Naive thymus-derived CD4-positive, alpha-beta T cell (primary cell): ENCODE results near the gene ANO6. TPM values are rescaled to one million over a fixed set of nuclear protein-coding genes. Genes with fewer than 3 reads are reported as not detected.
"Not testable (repeated sequence)": the region's sequence is repeated elsewhere in the genome, so short reads cannot be mapped to it uniquely, and the experiment has no call there.

Experiments used
- ATAC-seq: fragments of 150-1000 bp; cut with Tn5 transposase; 2 replicates; pipeline ENCODE4 v1.10.0; 2021; ENCODE audit warnings: mild to moderate bottlenecking, moderate library complexity
- CTCF ChIA-PET: fragments of 350-600 bp; sonication (Branson Sonifier 250); formaldehyde crosslinking; loops from one replicate; lab custom pipeline; 2021; ENCODE audit warnings: antibody characterized with exemption; lab: Charles Lee
- POLR2A ChIA-PET: fragments of 350-600 bp; sonication (Branson Sonifier 250); formaldehyde crosslinking; loops from one replicate; lab custom pipeline; 2021; ENCODE audit warnings: antibody characterized with exemption, inconsistent platforms; lab: Charles Lee
- DNase-seq, 9 donors: peaks; one replicate each; pipeline versions ENCODE4 v3.0.0 to v3.0.0-alpha.2; 2020 to 2022; ENCODE audit warnings: mixed read lengths in 1 of 9
- H3K27ac ChIP-seq: one replicate; pipeline ENCODE4 v1.7.0; 2013; ENCODE audit warnings: mild to moderate bottlenecking, low read depth, low read length, moderate library complexity
- H3K27me3 ChIP-seq, 2 donors: one replicate each; pipeline ENCODE4 v1.7.0; 2013; ENCODE audit warnings: low read length in 2 of 2, mild to moderate bottlenecking in 2 of 2, moderate library complexity in 2 of 2; ENCODE audit not compliant: control insufficient read depth in 2 of 2, insufficient read depth in 2 of 2
- H3K36me3 ChIP-seq, 3 experiments: 1 replicate in 2 of 3; 2 replicates in 1 of 3; pipeline ENCODE4 v1.7.0; 2013; ENCODE audit warnings: low read length in 3 of 3, mild to moderate bottlenecking in 3 of 3, moderate library complexity in 1 of 3; ENCODE audit not compliant: insufficient read depth in 3 of 3, control insufficient read depth in 2 of 3
- H3K4me1 ChIP-seq, 2 donors: one replicate each; pipeline ENCODE4 v1.7.0; 2013; ENCODE audit warnings: low read length in 2 of 2, mild to moderate bottlenecking in 2 of 2, moderate library complexity in 1 of 2; ENCODE audit not compliant: control insufficient read depth in 2 of 2, insufficient read depth in 2 of 2
- H3K4me3 ChIP-seq: 2 replicates; pipeline ENCODE4 v1.7.0; 2013; ENCODE audit warnings: mild to moderate bottlenecking, low read length
- H3K9me3 ChIP-seq, 3 experiments: 1 replicate in 2 of 3; 2 replicates in 1 of 3; pipeline ENCODE4 v1.7.0; 2013; ENCODE audit warnings: low read length in 3 of 3; ENCODE audit not compliant: control insufficient read depth in 2 of 3
- H3K27ac Mint-ChIP-seq, 9 donors: one replicate each; pipeline ENCODE4 v1.8.0; 2020 to 2022; ENCODE audit warnings: mixed read lengths in 9 of 9, mild to moderate bottlenecking in 8 of 9, moderate library complexity in 5 of 9, inconsistent platforms in 2 of 9
- H3K27me3 Mint-ChIP-seq, 5 donors: one replicate each; pipeline ENCODE4 v1.8.0; 2021 to 2022; ENCODE audit warnings: mixed read lengths in 5 of 5, mild to moderate bottlenecking in 1 of 5
- H3K36me3 Mint-ChIP-seq, 5 donors: one replicate each; pipeline ENCODE4 v1.8.0; 2020 to 2022; ENCODE audit warnings: mixed read lengths in 5 of 5, mild to moderate bottlenecking in 3 of 5, inconsistent platforms in 1 of 5
- H3K4me1 Mint-ChIP-seq, 7 donors: one replicate each; pipeline ENCODE4 v1.8.0; 2020 to 2022; ENCODE audit warnings: mixed read lengths in 7 of 7, mild to moderate bottlenecking in 3 of 7, inconsistent platforms in 1 of 7
- H3K4me3 Mint-ChIP-seq, 10 donors: one replicate each; pipeline ENCODE4 v1.8.0; 2020 to 2022; ENCODE audit warnings: mild to moderate bottlenecking in 10 of 10, mixed read lengths in 10 of 10, moderate library complexity in 6 of 10, inconsistent platforms in 2 of 10
- H3K9me3 Mint-ChIP-seq, 11 donors: one replicate each; pipeline ENCODE4 v1.8.0; 2020 to 2022; ENCODE audit warnings: mixed read lengths in 11 of 11, mild to moderate bottlenecking in 4 of 11, inconsistent platforms in 1 of 11, moderate library complexity in 1 of 11
- intact Hi-C, 2 donors: fragments of 100-400 bp; cut with micrococcal nuclease; formaldehyde crosslinking; loops; one replicate each; pipeline ENCODE4 v1.15.1; 2023
- polyA plus RNA-seq, 2 donors: library from polyadenylated mRNA; unstranded; fragments of 300-500 nt; fragmentation: Illumina TruSeq; gene quantifications; one replicate each; pipeline ENCODE4 v1.2.3, GENCODE V29; 2021
- total RNA-seq, 6 experiments: library from RNA in 5 of 6; stranded (reverse) in 5 of 6; gene quantifications; 1 replicate in 5 of 6; 2 replicates in 1 of 6; pipeline ENCODE4 v1.2.3 and lab custom pipeline; 2021 to 2026

The ANO6 gene, protein sequence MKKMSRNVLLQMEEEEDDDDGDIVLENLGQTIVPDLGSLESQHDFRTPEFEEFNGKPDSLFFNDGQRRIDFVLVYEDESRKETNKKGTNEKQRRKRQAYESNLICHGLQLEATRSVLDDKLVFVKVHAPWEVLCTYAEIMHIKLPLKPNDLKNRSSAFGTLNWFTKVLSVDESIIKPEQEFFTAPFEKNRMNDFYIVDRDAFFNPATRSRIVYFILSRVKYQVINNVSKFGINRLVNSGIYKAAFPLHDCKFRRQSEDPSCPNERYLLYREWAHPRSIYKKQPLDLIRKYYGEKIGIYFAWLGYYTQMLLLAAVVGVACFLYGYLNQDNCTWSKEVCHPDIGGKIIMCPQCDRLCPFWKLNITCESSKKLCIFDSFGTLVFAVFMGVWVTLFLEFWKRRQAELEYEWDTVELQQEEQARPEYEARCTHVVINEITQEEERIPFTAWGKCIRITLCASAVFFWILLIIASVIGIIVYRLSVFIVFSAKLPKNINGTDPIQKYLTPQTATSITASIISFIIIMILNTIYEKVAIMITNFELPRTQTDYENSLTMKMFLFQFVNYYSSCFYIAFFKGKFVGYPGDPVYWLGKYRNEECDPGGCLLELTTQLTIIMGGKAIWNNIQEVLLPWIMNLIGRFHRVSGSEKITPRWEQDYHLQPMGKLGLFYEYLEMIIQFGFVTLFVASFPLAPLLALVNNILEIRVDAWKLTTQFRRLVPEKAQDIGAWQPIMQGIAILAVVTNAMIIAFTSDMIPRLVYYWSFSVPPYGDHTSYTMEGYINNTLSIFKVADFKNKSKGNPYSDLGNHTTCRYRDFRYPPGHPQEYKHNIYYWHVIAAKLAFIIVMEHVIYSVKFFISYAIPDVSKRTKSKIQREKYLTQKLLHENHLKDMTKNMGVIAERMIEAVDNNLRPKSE
- total RNA-seq = 10 to 100 TPM; 15.1 to 29.7 (median 25.3) TPM
- polyA plus RNA-seq = 10 to 100 TPM; 17.5 to 23.7 TPM
- 65.8 reads per million, percentile 77 among the genes with 10 or more reads in this experiment for total RNA-seq (lab: John Stamatoyannopoulos, UW)

DNA sequence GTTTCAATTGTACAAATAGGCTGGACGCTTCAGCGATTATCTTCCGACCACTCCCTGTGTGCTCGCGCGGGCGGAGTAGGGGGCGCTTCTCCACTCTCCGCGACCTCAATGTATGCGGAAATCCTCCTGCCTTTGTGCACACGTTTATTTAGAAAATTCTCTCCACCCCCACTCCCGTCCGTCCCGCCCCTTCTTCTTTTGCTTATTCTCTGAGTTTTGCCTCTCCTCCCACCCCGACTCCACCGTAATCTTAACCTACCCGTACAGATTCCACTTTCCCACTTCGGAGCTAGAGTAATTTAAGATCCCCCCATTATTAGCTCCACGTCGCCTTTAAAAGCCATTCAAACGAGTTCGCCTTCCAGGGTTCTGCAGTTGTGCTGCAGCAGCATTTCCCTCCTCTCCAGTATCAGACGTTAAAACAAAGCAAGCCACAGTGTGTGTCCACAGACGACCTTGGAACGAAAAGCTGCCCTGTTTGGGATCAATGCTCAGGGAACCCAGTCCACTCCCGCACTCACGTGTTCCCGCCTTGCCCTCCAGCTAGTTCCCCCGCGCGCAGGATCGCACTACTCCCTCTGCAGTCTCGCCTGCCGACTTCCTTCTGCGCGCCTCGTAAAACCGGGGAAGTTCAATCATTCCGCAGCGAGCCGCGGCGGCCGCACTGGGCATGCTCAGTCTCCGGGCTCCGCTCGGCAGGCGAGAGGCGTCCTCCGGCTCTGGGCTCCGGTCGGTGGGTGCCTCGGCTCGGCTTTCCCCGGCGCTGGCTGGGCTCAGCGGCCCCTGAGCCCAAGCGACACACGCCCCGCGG lies at the start of gene ANO6:
Gene ANO6 (plus strand): TSS at position 677 of the 811 bp plus-strand sequence. CDS start 227 bp downstream, outside the sequence.
- DNase-seq (peak; percentile 58 to 85 (median 71)), ATAC-seq (peak; percentile 86)
- ChIA-PET POLR2A (interaction anchor here (0.6 to 2.2 kb wide), 5 partner anchors 10 to 123 kb away, joined by 3 to 8 read pairs (median 3); no protein-coding TSS in a partner anchor), CTCF (interaction anchor here (0.6 to 2.4 kb wide), 10 partner anchors 10 to 328 kb away, joined by 3 to 8 read pairs (median 4); no protein-coding TSS in a partner anchor)
- Histone ChIP-seq H3K4me3 (peak within 1 kb of the TSS; percentile 83), H3K4me1 (peaks cover 17% of the 10 kb centered on the region in 2 donors), H3K27me3 (no peaks in the 10 kb centered on the region), H3K27ac (peak within 1 kb of the TSS; percentile 69), H3K36me3 (peaks cover 0 to 13% (median 0%) of the 10 kb centered on the region in 3 experiments), H3K9me3 (no peaks in the 10 kb centered on the region)
- peaks cover 0 to 1% (median 0%) of the 10 kb centered on the region in 11 donors for H3K9me3 Mint-ChIP-seq
- H3K27ac Mint-ChIP-seq = peak within 1 kb of the TSS; percentile 83 to 96 (median 95)
- peaks cover 0 to 2% (median 0%) of the 10 kb centered on the region in 5 donors for H3K36me3 Mint-ChIP-seq
- peak within 1 kb of the TSS; percentile 90 to 99 (median 97) for H3K4me3 Mint-ChIP-seq
- intact Hi-C loops = loop anchor here (1.0 to 10.0 kb wide), 14 partner anchors 11 to 1457 kb away; partner anchors contain the start of genes SCAF11 (in 2 of the 2), IRAK4 (in 1 of the 2), PUS7L (in 1 of the 2) and SLC38A1 (in 1 of the 2)
- H3K4me1 Mint-ChIP-seq = peaks cover 26 to 70% (median 59%) of the 10 kb centered on the region in 7 donors
- H3K27me3 Mint-ChIP-seq = no peaks in the 10 kb centered on the region

DNA sequence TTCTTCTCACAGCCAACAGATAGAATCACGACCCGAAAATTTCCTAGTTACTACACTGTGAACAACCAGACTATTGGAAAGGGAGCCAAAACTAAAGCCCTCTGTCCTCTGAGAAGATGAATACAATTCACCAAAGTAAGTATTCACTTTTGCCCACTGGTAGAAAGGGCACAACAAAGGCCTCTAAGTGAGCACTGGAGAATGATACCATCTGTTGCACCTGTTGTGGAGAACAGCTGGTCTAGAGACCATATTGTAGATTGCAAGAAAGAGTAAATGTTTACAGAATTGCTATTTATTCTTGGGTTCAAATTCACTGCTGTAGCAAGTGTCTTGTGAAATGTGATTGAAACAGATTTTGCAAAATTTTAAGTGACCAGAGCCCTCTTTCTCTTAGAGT lies 46.9 kb upstream of the ANO6 start:
- Mint-ChIP-seq H3K27me3 (peaks cover 4 to 9% (median 8%) of the 10 kb centered on the region in 5 donors), H3K4me1 (peaks cover 0 to 4% (median 0%) of the 10 kb centered on the region in 7 donors), H3K27ac (no peak overlapping the region), H3K4me3 (no peak overlapping the region), H3K9me3 (peaks cover 0 to 5% (median 1%) of the 10 kb centered on the region in 11 donors), H3K36me3 (peaks cover 0 to 7% (median 2%) of the 10 kb centered on the region in 5 donors)
- POLR2A ChIA-PET = no interaction called here
- intact Hi-C loops = no loop called here
- Histone ChIP-seq H3K9me3 (no peaks in the 10 kb centered on the region), H3K27me3 (peaks cover 0 to 4% of the 10 kb centered on the region in 2 donors), H3K36me3 (no peaks in the 10 kb centered on the region), H3K4me3 (no peak overlapping the region), H3K27ac (no peak overlapping the region), H3K4me1 (no peaks in the 10 kb centered on the region)
- CTCF ChIA-PET = no interaction called here
- no peak for ATAC-seq
- DNase-seq = no peak

DNA sequence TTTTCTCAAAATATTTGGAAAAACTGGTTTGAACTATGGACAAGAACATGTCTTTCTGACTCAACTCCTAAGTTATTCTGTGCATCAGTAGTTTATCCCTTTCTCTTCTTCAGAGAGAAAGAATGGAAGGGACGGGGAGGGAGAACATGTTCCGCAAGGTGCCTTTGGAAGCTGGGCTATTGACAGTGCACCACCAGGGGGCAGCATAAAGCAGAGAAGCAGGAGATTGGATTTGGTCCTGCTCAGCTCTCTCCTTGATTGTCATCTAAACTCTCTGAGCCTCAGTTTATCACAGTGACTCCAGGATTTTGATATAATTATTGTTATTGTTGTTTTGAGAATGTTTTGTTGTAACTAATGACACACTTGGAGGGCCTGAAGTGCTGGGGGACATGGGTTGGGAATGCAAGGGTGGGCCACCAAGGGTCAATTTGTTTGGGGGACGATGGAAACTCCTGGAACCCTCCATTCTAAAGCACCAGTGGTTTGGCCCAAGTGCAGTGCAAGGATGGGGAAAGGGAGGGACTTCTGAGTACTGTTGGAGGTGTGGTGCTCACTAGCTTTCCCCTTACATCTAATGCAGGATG lies 45.3 kb upstream of the ANO6 start:
- no peaks in the 10 kb centered on the region for H3K27me3 ChIP-seq
- POLR2A ChIA-PET = interaction anchor here (1.1 to 1.2 kb wide), 2 partner anchors 45 to 64 kb away, joined by 3 read pairs; partner anchors contain the start of gene ANO6
- peaks cover 0 to 4% (median 0%) of the 10 kb centered on the region in 7 donors for H3K4me1 Mint-ChIP-seq
- no peak overlapping the region for H3K27ac ChIP-seq
- H3K36me3 Mint-ChIP-seq = peaks cover 0 to 21% (median 11%) of the 10 kb centered on the region in 5 donors
- H3K36me3 ChIP-seq = no peaks in the 10 kb centered on the region
- H3K4me3 ChIP-seq = no peak overlapping the region
- ATAC-seq (peak; percentile 76), DNase-seq (peak; percentile 42 to 77 (median 63))
- intact Hi-C loops = loop anchor here (1.0 to 2.0 kb wide), 7 partner anchors 44 to 576 kb away; no protein-coding TSS in a partner anchor
- CTCF ChIA-PET = interaction anchor here (0.7 to 1.6 kb wide), 5 partner anchors 46 to 1157 kb away, joined by 3 to 5 read pairs (median 3); partner anchors contain the start of gene ANO6
- H3K9me3 ChIP-seq = no peaks in the 10 kb centered on the region
- no peaks in the 10 kb centered on the region for H3K9me3 Mint-ChIP-seq
- H3K4me1 ChIP-seq = no peaks in the 10 kb centered on the region
- peaks cover 0 to 7% (median 4%) of the 10 kb centered on the region in 5 donors for H3K27me3 Mint-ChIP-seq
- H3K4me3 Mint-ChIP-seq = no peak overlapping the region
- peak overlapping the region in 1 of 9 donors; percentile 4 for H3K27ac Mint-ChIP-seq

DNA sequence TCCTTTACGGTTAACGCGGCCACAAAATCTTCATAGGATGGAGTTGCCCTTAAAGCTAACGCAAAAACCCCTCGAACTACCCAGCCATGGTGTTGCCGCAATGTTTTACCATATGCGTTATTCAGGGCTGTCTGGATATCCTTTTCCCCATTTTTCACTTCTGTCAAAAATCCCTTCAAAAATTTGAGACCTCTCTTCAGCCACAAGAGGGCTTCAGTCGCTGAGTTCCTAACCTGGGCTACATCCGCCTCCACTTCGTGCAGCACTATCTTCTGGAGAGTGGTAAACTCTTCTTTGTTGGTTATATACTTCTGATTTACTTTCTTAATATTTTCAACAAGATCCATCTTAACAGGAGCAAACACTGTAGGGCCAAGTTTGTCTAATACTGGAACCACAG lies 42.6 kb upstream of the ANO6 start:
- Mint-ChIP-seq H3K9me3 (peaks cover 10 to 18% (median 13%) of the 10 kb centered on the region in 11 donors), H3K36me3 (peaks cover 18 to 44% (median 36%) of the 10 kb centered on the region in 5 donors)
- H3K27ac ChIP-seq, H3K4me3 Mint-ChIP-seq, H3K27me3 Mint-ChIP-seq, H3K36me3 ChIP-seq, intact Hi-C loops, DNase-seq, H3K4me1 Mint-ChIP-seq, H3K27me3 ChIP-seq, H3K4me3 ChIP-seq, H3K9me3 ChIP-seq, H3K4me1 ChIP-seq, CTCF ChIA-PET, H3K27ac Mint-ChIP-seq, POLR2A ChIA-PET: not testable (repeated sequence)
- ATAC-seq = peak; percentile 42

DNA sequence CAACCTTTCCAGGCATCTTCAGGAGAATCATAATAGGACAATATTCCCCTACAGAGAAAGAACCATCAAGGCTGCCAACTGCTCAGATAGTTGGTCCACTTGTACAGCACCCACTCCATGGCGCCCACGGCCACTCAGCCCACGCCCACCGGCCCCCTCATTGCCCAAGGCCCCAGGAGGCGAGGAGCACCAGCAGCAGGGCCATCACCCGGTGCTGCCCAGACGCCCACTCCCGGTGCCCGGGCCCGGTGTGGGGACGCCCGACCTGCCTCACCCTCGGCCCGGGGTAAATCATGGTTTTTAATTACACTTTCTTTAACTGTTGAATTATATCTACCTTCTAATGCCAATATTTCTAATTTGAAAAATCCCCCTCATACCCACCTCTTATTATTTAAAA lies 41.3 kb upstream of the ANO6 start:
- H3K4me1 Mint-ChIP-seq = peaks cover 0 to 4% (median 0%) of the 10 kb centered on the region in 7 donors
- DNase-seq (no peak), ATAC-seq (no peak)
- intact Hi-C loops = no loop called here
- H3K27ac Mint-ChIP-seq = no peak overlapping the region
- ChIA-PET CTCF (interaction anchor here (0.7 kb wide), 2 partner anchors 226 to 587 kb away, joined by 3 to 5 read pairs; no protein-coding TSS in a partner anchor), POLR2A (no interaction called here)
- Histone ChIP-seq H3K9me3 (peaks cover 0 to 19% (median 9%) of the 10 kb centered on the region in 3 experiments), H3K4me1 (no peaks in the 10 kb centered on the region), H3K36me3 (peaks cover 0 to 5% (median 0%) of the 10 kb centered on the region in 3 experiments), H3K4me3 (no peak overlapping the region), H3K27ac (no peak overlapping the region), H3K27me3 (no peaks in the 10 kb centered on the region)
- peaks cover 11 to 31% (median 19%) of the 10 kb centered on the region in 11 donors for H3K9me3 Mint-ChIP-seq
- no peak overlapping the region for H3K4me3 Mint-ChIP-seq
- peaks cover 0 to 3% (median 0%) of the 10 kb centered on the region in 5 donors for H3K27me3 Mint-ChIP-seq
- peaks cover 24 to 52% (median 44%) of the 10 kb centered on the region in 5 donors for H3K36me3 Mint-ChIP-seq
